ENCODE measurements around the gene MINDY4.

- TF ChIP-seq PRRX2 (CRISPR knock-in tag; IDR thresholded peaks at IDR 0.05) (no peak), ZNF138 (CRISPR knock-in tag; conservative IDR thresholded peaks at IDR 0.05) (no peak), CTCF (IDR thresholded peaks at IDR 0.05) (no peak), IRF2 (CRISPR knock-in tag; IDR thresholded peaks at IDR 0.05; ENCODE audit: borderline replicate concordance, low read depth) (no peak), ZNF423 (CRISPR knock-in tag; IDR thresholded peaks at IDR 0.05) (no peak), MAX (CRISPR knock-in tag; IDR thresholded peaks at IDR 0.05) (no peak)
These were observed 14.6 kb downstream of the MINDY4 start for GRCh38 chr7:30785786-30786185.

All from WTC11 (cell line).